PC-9 (cell line): ENCODE results near the gene LSM2. TPM values are rescaled to one million over a fixed set of nuclear protein-coding genes. Genes with fewer than 3 reads are reported as not detected.

Experiments used
- BruUV-seq: library from RNA; stranded (reverse); fragments of 400-500 nt; replicated peaks from 2 replicates; lab custom pipeline; 2021; lab: Mats Ljungman, UMichigan
- CTCF ChIA-PET: fragments of 300-600 bp; sonication (Branson Sonifier 250); formaldehyde crosslinking; loops from one replicate; lab custom pipeline; 2022; ENCODE audit warnings: antibody characterized with exemption; lab: Charles Lee
- POLR2A ChIA-PET: fragments of 300-600 bp; sonication (Branson Sonifier 250); formaldehyde crosslinking; loops from one replicate; lab custom pipeline; 2022; ENCODE audit warnings: antibody characterized with exemption; ENCODE audit not compliant: unreplicated experiment; lab: Charles Lee
- DNase-seq, 2 experiments: peaks; one replicate each; pipeline versions ENCODE4 v3.0.0 to v3.0.0-alpha.2; 2015 to 2022; ENCODE audit warnings: mixed read lengths in 1 of 2
- H2AFZ ChIP-seq: fragments of 200-600 bp; sonication (generic); 2 replicates; pipeline ENCODE4 v1.8.1; 2017; ENCODE audit warnings: antibody characterized with exemption
- H3F3A ChIP-seq: fragments of 200-600 bp; sonication (generic); 2 replicates; pipeline ENCODE4 v1.8.1; 2017; ENCODE audit warnings: antibody characterized with exemption, mild to moderate bottlenecking, low read depth; ENCODE audit not compliant: insufficient read depth
- H3K27ac ChIP-seq: fragments of 200-600 bp; sonication (generic); 2 replicates; pipeline ENCODE4 v1.6.1; 2016; ENCODE audit warnings: mixed run types
- H3K27me3 ChIP-seq: fragments of 200-600 bp; sonication (generic); 2 replicates; pipeline ENCODE4 v1.6.1; 2016; ENCODE audit warnings: low read depth, mixed run types; ENCODE audit not compliant: insufficient read depth
- H3K36me3 ChIP-seq: fragments of 200-600 bp; sonication (generic); 2 replicates; pipeline ENCODE4 v1.6.1; 2016; ENCODE audit warnings: low read depth, mixed run types
- H3K4me1 ChIP-seq: fragments of 200-600 bp; sonication (generic); replicated peaks from 2 replicates; pipeline ENCODE4 v1.6.1; 2016; ENCODE audit warnings: mixed run types; ENCODE audit not compliant: insufficient read depth
- H3K4me2 ChIP-seq: fragments of 200-600 bp; sonication (generic); 2 replicates; pipeline ENCODE4 v1.6.1; 2017; ENCODE audit warnings: mixed run types
- H3K4me3 ChIP-seq: fragments of 200-600 bp; sonication (generic); 2 replicates; pipeline ENCODE4 v1.6.1; 2016; ENCODE audit warnings: mixed run types
- H3K79me2 ChIP-seq: fragments of 200-600 bp; sonication (generic); 2 replicates; pipeline ENCODE4 v1.6.1; 2017; ENCODE audit warnings: low read depth, mixed run types
- H3K9me2 ChIP-seq: fragments of 200-600 bp; sonication (generic); 2 replicates; pipeline ENCODE4 v1.8.1; 2017; ENCODE audit warnings: mild to moderate bottlenecking; ENCODE audit not compliant: insufficient read depth
- H3K9me3 ChIP-seq: fragments of 200-600 bp; sonication (generic); 2 replicates; pipeline ENCODE4 v1.8.1; 2016; ENCODE audit warnings: low read depth; ENCODE audit not compliant: insufficient read depth
- H4K20me1 ChIP-seq: fragments of 200-600 bp; sonication (generic); 2 replicates; pipeline ENCODE4 v1.8.1; 2017; ENCODE audit not compliant: insufficient read depth
- EZH2 ChIP-seq: fragments of 200-600 bp; sonication (generic); IDR thresholded peaks from 2 replicates; pipeline ENCODE4 v1.8.0; 2017; ENCODE audit warnings: antibody characterized with exemption, low read depth
- intact Hi-C: fragments of 100-400 bp; cut with micrococcal nuclease; formaldehyde crosslinking; loops from one replicate; pipeline ENCODE4 v1.10.0; 2022; ENCODE audit not compliant: unreplicated experiment
- total RNA-seq: library from RNA; stranded (reverse); gene quantifications from 2 replicates; pipeline ENCODE4 v1.2.3, GENCODE V29; 2021
- TF ChIP-seq, protein P1 (sequence below): fragments of 200-600 bp; sonication (generic); conservative IDR thresholded peaks from 2 replicates; pipeline ENCODE4 v1.6.1; 2017; ENCODE audit warnings: mixed run types, antibody characterized with exemption, mild to moderate bottlenecking, moderate library complexity

Gene LSM2
- total RNA-seq, 1 experiment from 2014 or later: 74.3 TPM

DNA sequence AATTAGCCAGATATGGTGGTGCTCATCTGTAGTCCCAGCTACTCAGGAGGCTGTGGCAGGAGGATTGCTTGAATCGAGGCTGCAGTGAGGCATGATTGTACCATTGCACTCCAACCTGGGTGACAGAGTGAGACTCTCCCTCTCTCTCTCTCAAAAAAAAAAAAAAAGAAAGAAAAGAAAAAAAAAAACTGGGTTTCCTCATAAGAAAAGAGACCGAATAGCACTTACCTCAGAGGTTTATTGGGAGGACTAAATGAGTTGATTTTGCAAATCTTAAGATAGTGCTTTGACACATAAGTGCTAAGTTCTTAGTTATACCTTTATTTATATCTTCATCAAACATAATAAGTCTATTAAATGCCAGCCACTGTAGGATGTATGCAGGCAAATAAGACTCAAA lies 35.9 kb downstream of the LSM2 start:
- Histone ChIP-seq H3K4me2 (no peak overlapping the region), H3K4me1 (peaks cover 15% of the 10 kb centered on the region), H4K20me1 (no peaks in the 10 kb centered on the region), H3K9me3 (no peaks in the 10 kb centered on the region), H3K36me3 (no peaks in the 10 kb centered on the region), H2AFZ (no peak overlapping the region), H3F3A (peaks cover 13% of the 10 kb centered on the region; the same call in 1 of the 2 replicates), H3K9me2 (no peaks in the 10 kb centered on the region), H3K4me3 (no peak overlapping the region), H3K79me2 (no peaks in the 10 kb centered on the region), H3K27me3 (no peaks in the 10 kb centered on the region), H3K27ac (no peak overlapping the region)
- ChIA-PET CTCF (interaction anchor here (0.7 to 2.2 kb wide), 5 partner anchors 24 to 127 kb away, joined by 3 to 15 read pairs (median 11); partner anchors contain the start of genes LSM2 and LY6G5C), POLR2A (interaction anchor here (0.6 to 0.7 kb wide), 2 partner anchors 44 kb away, joined by 4 read pairs; no protein-coding TSS in a partner anchor)
- no TSS peak for BruUV-seq
- TF ChIP-seq EZH2: no peak
- TF ChIP-seq, protein P1, sequence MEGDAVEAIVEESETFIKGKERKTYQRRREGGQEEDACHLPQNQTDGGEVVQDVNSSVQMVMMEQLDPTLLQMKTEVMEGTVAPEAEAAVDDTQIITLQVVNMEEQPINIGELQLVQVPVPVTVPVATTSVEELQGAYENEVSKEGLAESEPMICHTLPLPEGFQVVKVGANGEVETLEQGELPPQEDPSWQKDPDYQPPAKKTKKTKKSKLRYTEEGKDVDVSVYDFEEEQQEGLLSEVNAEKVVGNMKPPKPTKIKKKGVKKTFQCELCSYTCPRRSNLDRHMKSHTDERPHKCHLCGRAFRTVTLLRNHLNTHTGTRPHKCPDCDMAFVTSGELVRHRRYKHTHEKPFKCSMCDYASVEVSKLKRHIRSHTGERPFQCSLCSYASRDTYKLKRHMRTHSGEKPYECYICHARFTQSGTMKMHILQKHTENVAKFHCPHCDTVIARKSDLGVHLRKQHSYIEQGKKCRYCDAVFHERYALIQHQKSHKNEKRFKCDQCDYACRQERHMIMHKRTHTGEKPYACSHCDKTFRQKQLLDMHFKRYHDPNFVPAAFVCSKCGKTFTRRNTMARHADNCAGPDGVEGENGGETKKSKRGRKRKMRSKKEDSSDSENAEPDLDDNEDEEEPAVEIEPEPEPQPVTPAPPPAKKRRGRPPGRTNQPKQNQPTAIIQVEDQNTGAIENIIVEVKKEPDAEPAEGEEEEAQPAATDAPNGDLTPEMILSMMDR: no peak
- no peak for DNase-seq
- intact Hi-C loops: loop anchor here (10.0 kb wide), 1 partner anchor 184 kb away; the partner anchor contains the start of genes NELFE and SKIC2

DNA sequence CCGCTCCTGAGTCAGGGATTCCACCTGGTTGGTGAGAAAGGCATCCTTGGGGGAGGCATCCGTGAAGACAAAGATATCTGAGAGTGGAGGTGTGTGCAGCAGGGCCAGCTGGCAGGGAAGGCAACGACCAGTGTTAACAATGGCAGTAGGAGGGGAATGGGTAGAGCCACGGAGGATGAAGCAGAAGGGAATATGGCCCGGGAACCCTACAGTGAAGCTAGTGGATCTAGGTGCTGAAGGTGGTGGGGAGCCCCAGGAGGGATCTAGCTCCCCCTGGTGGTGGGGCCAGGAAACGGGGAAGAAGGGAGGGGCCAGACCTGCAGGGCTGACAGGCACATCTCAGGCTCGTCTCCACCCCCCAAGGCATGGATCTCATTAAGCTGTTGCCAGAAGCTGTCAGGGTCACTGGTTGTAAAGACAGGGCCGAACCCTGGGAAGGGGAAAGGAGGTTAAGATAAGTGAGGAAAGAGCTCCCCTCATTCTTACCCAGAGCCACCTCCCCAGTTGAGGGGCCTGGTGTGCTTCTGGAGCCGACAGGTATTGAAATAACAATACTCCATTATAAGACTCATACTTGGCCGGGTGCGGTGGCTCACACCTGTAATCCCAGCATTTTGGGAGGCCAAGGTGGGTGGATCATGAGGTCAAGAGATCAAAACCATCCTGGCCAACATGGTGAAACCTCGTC lies 36.9 kb downstream of the LSM2 start:
- H3F3A ChIP-seq: peaks cover 13% of the 10 kb centered on the region; the same call in 1 of the 2 replicates
- intact Hi-C loops: loop anchor here (1.0 to 10.0 kb wide), 3 partner anchors 41 to 185 kb away; partner anchors contain the start of genes DDAH2, NELFE and SKIC2
- no peaks in the 10 kb centered on the region for H3K27me3 ChIP-seq
- H3K27ac ChIP-seq: no peak overlapping the region
- no peak overlapping the region for H2AFZ ChIP-seq
- no peaks in the 10 kb centered on the region for H3K9me2 ChIP-seq
- no TSS peak for BruUV-seq
- no peak for TF ChIP-seq EZH2
- TF ChIP-seq, protein P1: peak; percentile 93
- no peaks in the 10 kb centered on the region for H3K79me2 ChIP-seq
- DNase-seq: peak; percentile 55 to 83
- POLR2A ChIA-PET: interaction anchor here (0.6 to 1.2 kb wide), 3 partner anchors 34 to 420 kb away, joined by 3 to 7 read pairs (median 5); partner anchors contain the start of genes CLIC1, EHMT2 and PBX2
- H3K4me3 ChIP-seq: no peak overlapping the region
- no peaks in the 10 kb centered on the region for H3K9me3 ChIP-seq
- H4K20me1 ChIP-seq: no peaks in the 10 kb centered on the region
- no peak overlapping the region for H3K4me2 ChIP-seq
- CTCF ChIA-PET: interaction anchor here (0.6 to 2.2 kb wide), 10 partner anchors 23 to 128 kb away, joined by 3 to 13 read pairs (median 3); partner anchors contain the start of genes C6orf47, CLIC1, DDAH2 and LSM2
- H3K36me3 ChIP-seq: no peaks in the 10 kb centered on the region
- peaks cover 5% of the 10 kb centered on the region for H3K4me1 ChIP-seq

DNA sequence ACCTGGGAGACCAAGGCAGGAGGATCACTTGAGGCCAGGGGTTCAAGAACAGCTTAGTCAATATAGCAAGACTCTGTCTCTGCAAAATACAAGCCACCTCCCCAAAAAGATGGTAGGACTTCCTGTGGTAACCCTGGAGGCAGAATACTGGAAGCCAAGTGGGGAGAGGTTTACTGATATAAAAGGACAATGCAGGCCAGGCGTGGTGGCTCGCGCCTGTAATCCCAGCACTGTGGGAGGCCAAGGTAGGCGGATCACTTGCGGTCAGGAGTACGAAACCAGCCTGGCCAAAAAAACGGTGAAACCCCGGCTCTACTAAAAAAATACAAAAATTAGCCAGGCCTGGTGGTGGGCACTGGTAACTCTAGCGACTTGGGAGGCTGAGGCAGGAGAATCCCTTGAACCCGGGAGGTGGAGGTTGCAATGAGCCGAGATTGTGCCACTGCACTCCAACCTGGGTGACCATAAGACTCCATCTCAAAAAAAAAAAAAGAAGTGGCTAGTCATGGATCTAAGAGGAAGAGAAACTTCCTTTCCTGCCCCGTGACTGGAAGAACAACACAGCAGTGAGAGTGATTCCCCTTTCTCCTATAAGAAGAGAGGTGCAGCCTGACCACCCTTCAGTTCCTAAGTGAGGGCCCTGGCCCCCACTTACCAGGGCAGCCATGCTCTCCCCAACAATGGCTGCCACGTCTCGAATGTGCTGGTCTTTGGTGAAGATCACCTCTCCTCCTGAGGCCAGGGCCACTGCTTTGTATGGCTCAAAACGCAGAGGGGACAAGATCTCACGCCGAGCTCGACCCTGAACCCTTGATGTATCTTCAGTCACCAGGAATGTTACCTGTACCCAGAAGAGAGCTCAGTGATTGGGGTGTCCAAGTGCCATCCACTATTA lies 38.2 kb downstream of the LSM2 start:
- BruUV-seq: no TSS peak
- intact Hi-C loops: loop anchor here (1.0 kb wide), 2 partner anchors 39 to 88 kb away; partner anchors contain the start of gene DDAH2
- TF ChIP-seq, protein P1: no peak
- no peak for TF ChIP-seq EZH2
- Histone ChIP-seq H3K27ac (no peak overlapping the region), H3K4me1 (0 out of 2 replicates have a peak, but pooled peaks cover 3% of the 10 kb centered on the region), H3K27me3 (no peaks in the 10 kb centered on the region), H3K79me2 (no peaks in the 10 kb centered on the region), H2AFZ (no peak overlapping the region), H4K20me1 (no peaks in the 10 kb centered on the region), H3K36me3 (no peaks in the 10 kb centered on the region), H3K4me3 (no peak overlapping the region), H3F3A (peaks cover 20% of the 10 kb centered on the region; the same call in 1 of the 2 replicates), H3K9me2 (no peaks in the 10 kb centered on the region), H3K9me3 (no peaks in the 10 kb centered on the region), H3K4me2 (no peak overlapping the region)
- ChIA-PET POLR2A (interaction anchor here (0.6 to 1.2 kb wide), 2 partner anchors 33 to 422 kb away, joined by 5 to 7 read pairs; partner anchors contain the start of genes CLIC1 and PBX2), CTCF (interaction anchor here (1.9 to 2.2 kb wide), 2 partner anchors 21 to 39 kb away, joined by 10 to 13 read pairs; partner anchors contain the start of gene DDAH2)
- no peak for DNase-seq
